ENCODE results near the gene CABP4.

GRCh38 chr11:67423891-67424613 lies 31.1 kb upstream of the CABP4 start:
- TF ChIP-seq, protein P1, sequence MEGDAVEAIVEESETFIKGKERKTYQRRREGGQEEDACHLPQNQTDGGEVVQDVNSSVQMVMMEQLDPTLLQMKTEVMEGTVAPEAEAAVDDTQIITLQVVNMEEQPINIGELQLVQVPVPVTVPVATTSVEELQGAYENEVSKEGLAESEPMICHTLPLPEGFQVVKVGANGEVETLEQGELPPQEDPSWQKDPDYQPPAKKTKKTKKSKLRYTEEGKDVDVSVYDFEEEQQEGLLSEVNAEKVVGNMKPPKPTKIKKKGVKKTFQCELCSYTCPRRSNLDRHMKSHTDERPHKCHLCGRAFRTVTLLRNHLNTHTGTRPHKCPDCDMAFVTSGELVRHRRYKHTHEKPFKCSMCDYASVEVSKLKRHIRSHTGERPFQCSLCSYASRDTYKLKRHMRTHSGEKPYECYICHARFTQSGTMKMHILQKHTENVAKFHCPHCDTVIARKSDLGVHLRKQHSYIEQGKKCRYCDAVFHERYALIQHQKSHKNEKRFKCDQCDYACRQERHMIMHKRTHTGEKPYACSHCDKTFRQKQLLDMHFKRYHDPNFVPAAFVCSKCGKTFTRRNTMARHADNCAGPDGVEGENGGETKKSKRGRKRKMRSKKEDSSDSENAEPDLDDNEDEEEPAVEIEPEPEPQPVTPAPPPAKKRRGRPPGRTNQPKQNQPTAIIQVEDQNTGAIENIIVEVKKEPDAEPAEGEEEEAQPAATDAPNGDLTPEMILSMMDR (IDR thresholded peaks at IDR 0.05; ENCODE audit: extremely low read depth in 1 of 2, insufficient read depth in 1 of 2, low read depth in 1 of 2, low read length in 2 of 2): no peak
- TF ChIP-seq EZH2 (IDR thresholded peaks at IDR 0.05; ENCODE audit: borderline replicate concordance, low read depth, low read length, severe bottlenecking): no peak
- no peak for TF ChIP-seq JUN (IDR thresholded peaks at IDR 0.05; ENCODE audit: borderline replicate concordance, insufficient read depth, insufficient read length, low read depth)
